ENCODE measurements around the gene COPG1. TPM values are rescaled to one million over a fixed set of nuclear protein-coding genes. Genes with fewer than 3 reads are reported as not detected.
A peak's percentile ranks its signal among the peaks of the same experiment; 100 is the strongest.
"Not testable (repeated sequence)": the region's sequence is repeated elsewhere in the genome, so short reads cannot be mapped to it uniquely, and the experiment has no call there.

The COPG1 gene, protein sequence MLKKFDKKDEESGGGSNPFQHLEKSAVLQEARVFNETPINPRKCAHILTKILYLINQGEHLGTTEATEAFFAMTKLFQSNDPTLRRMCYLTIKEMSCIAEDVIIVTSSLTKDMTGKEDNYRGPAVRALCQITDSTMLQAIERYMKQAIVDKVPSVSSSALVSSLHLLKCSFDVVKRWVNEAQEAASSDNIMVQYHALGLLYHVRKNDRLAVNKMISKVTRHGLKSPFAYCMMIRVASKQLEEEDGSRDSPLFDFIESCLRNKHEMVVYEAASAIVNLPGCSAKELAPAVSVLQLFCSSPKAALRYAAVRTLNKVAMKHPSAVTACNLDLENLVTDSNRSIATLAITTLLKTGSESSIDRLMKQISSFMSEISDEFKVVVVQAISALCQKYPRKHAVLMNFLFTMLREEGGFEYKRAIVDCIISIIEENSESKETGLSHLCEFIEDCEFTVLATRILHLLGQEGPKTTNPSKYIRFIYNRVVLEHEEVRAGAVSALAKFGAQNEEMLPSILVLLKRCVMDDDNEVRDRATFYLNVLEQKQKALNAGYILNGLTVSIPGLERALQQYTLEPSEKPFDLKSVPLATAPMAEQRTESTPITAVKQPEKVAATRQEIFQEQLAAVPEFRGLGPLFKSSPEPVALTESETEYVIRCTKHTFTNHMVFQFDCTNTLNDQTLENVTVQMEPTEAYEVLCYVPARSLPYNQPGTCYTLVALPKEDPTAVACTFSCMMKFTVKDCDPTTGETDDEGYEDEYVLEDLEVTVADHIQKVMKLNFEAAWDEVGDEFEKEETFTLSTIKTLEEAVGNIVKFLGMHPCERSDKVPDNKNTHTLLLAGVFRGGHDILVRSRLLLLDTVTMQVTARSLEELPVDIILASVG
- 186 and 190 TPM in 2 replicates for total RNA-seq (2014; rRNA removed; shearing (Covaris generic))

DNA sequence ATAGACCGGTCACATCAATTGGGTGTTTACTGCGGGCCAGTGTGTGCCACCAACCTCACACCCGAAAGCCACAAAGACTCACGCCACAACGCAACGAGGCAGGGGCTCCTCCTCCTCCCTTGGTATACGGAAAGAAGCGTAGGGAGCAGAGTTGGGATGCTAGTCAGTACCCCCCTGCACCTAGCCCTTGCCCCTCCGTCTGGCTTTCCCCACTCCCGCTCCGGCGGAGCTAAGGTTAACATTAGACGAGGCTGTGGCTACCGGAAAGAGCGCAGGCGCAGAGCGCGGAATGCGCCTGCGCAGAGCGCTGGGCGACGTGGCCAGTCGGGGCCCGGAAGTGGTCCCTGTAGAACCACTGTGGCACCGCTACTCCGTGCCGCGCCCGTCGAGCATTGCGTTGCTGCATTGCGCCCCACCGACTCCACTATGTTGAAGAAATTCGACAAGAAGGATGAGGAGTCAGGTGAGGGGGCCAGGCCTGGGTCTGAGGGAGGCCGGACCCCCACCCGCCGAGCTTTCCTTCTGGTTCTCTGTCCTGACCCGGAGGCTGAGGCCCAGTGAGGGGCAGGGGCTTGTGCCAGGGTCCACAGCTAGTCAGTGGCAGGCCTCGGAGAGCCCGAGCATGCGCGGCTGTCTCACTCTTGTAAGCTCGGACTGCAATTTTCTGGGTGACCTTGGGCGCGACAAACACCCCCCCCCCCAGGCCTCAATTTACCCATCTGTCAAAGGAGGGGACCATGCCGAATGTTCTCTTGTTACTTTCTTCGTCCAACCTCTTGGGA, at the start of gene COPG1:
Gene COPG1, plus strand, starts transcription at position 323 of the 782 bp plus-strand sequence. Its CDS starts 104 bp downstream, at position 427.
- DNase-seq (ENCODE audit: low spot score) = peak; percentile 99

DNA sequence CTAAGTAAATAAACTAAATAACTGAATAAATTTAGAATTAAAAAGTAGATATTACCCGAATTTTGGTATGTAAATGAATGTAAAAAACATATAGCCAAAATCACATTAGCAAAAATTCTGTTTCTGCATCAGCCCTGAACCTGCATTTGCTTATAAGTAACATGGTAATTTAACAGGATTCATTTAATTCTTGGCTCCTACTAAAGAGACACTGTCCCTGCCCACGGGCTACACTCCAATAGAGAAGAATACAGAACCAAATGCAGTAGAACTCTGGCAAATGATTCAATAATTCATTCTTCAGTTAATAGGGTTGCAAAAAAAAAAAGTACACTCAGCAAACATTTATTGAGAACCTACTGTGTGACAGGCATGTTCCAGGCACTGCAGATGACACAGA, 44.9 kb upstream of the COPG1 start:
- no peak for DNase-seq (ENCODE audit: low spot score)

DNA sequence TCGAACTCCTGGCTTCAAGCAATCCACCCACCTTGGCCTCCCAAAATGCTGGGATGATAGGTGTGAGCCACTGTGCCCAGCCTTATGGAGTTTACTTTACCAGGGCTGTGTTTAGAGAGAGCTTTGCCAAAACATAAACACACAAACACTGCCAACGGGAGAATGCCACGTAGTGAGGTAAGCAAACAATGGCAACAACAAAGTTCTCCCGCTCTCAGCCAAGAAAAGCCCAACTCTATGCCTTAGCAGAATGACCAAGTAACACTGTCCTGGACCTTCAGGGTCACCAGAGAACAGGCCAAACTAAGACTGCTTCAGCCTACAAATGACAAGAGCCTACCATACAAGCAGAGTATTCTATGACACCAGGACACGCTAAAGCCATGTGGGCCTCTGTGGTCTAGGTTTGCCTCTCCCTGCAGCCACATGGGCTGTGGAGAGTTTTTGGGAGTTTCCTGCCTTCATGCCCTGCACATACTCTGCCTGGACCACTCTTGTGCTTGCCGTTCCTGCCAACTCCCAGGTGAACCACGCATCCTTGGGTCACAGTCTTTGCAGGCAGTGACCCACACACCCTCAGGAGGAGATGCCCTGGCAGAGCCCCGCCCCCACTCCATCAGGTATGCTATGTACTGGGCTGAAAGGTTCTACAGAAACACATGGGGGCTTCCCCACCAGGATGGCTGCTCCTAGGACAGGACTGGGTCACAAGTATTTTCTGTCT, 44.1 kb upstream of the COPG1 start:
- no peak for DNase-seq (ENCODE audit: low spot score)

DNA sequence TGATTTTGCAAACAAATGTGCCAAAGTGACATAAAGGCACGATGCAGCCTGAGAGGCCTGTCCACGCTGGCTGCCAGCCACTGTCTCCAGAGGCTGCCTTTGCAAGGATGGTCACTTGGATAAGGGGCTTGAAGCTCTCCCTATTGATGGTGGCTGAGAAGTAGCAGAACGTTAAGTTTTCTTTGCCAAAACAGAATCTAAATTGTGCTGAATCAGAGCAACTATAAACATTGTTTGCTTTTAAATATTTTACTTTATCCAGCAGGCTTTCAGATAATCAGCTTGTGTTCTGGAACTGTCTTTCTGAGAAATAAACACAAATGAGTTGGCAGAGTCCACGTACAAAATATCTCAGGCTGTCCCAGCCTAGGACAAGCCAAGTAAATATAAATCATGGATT, 41.9 kb upstream of the COPG1 start:
- DNase-seq (ENCODE audit: low spot score) = no peak

DNA sequence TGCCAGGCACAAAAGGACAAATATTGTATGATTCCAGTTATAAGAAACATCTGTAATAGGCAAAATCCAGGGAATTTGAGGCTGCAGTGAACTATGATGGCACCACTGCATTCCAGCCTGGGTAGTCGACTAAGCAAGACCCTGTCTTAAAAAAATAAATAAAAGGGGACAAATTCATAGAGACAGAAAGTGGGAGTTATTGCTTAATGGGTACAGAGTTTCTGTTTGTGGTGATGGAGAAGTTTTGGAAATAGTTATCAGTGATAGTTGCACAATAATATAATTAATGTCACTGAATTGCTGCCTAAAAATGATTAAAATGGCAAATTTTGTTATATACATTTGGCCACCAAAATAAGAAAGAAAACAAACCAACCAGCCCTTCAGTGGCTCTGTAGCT, 38.1 kb upstream of the COPG1 start:
- DNase-seq (ENCODE audit: low spot score) = no peak

DNA sequence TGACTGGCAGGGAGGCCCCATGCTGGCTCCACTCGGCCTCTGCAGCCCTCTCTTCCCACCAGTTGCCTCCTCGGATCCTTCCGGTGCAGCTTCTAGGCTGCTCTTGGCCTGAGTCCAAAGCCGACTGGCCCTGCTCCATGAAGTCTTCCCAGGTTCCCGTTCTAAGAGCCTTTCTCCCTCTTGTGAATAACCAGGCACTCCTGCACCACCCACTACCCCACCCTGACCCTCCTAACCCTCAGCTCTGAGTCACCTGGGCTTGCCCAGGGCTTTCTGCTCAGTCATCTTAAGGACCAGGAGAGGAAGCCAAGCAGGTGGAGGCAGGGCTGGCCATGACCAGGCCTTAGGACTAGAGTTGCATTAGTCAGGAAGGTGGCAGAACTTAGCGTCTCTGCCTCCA, 37.6 kb upstream of the COPG1 start:
- DNase-seq (ENCODE audit: low spot score) = peak; percentile 100

DNA sequence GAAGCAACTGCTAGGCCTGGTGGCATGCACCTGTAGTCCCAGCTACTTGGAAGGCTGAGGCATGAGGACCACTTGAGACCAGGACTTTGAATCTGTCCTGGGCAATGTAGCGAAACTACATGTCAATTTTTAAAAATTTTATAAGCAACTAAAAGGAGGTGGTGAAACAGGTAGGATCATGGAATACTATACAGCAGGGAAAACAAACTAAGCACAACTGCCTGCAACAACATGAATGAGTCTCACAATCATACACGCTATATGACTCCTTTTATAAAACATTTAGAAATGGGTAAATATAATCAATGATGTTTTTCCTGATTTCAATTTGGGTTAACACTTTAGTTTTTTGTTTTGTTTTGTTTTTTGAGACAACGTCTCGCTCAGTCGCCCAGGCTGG, 36.2 kb upstream of the COPG1 start:
- DNase-seq (ENCODE audit: low spot score) = no peak

DNA sequence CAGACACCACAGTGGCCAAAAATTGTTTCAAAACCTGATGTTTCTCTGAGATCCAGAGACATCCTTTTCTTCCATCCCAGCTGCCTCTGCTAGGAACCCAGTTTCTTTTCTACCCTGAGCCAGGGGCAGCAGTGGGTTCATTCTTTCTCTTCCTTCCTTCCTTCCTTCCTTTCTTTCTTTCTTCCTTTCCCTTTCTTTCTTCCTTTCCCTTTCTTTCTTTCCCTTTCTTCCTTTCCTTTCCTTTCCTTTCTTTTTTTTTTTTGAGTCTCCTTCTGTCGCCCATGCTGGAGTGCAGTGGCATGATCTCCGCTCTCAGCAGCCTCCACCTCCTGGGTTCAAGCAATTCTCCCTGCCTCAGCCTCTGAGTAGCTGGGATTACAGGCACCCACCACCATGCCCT, 30.7 kb upstream of the COPG1 start:
- no peak for DNase-seq (ENCODE audit: low spot score)

DNA sequence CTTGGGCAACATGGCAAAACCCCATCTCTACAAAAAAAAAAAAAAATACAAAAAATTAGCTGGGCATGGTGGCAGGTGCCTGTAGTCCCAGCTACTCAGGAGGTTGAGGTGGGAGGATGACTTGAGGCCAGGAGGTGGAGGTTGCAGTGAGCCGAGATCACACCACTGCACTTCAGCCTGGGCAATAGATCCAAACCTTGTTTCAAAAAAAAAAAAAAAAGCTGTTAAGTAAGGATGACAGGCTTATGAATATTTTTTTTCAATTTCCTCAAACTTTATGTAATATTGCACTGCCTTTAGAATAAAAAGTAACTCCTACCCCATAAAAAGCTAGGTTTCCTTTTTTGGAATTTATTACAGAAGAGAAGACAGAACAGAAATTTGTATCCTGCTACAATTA, 25.0 kb upstream of the COPG1 start:
- DNase-seq (ENCODE audit: low spot score) = not testable (repeated sequence)

DNA sequence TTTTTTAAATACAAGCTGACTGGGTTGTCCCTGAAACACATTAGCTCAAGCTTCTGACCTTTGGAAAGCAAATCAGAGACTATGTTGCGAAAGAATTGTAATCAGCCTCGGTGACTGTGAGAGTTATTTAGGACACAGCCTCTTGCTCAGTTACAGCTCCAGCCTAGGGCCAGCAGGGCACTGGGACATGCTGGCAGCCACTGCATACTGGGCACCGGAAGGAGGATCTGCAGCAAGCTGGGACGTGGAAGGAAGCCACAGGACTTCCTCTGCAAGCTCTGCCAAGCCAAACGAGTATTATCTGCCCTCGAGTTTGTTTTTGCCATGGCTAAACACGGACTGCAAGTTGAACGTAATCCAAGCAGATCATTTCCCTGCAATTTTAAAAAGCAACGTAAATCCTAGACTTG, 24.4 kb upstream of the COPG1 start:
- DNase-seq (ENCODE audit: low spot score) = peak; percentile 82

DNA sequence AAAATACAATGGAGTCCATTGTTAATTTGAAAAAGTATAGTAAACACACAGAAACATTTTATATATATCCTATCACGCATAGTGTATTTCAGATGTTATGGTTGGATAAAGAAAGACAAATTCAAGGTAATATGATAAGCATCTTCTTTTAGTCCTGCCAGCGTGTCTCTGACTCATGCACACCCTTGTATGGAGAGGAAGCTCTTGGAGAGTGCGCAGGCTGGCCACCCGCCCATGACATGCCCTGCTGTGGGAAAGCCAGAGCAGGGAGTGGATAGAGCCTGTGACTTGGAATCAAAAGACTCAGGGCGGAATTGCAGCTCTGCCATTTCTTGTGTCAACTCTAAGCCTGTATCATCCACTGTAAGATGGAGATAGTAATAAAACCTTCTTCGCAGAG, 23.0 kb upstream of the COPG1 start:
- DNase-seq (ENCODE audit: low spot score) = peak; percentile 85

DNA sequence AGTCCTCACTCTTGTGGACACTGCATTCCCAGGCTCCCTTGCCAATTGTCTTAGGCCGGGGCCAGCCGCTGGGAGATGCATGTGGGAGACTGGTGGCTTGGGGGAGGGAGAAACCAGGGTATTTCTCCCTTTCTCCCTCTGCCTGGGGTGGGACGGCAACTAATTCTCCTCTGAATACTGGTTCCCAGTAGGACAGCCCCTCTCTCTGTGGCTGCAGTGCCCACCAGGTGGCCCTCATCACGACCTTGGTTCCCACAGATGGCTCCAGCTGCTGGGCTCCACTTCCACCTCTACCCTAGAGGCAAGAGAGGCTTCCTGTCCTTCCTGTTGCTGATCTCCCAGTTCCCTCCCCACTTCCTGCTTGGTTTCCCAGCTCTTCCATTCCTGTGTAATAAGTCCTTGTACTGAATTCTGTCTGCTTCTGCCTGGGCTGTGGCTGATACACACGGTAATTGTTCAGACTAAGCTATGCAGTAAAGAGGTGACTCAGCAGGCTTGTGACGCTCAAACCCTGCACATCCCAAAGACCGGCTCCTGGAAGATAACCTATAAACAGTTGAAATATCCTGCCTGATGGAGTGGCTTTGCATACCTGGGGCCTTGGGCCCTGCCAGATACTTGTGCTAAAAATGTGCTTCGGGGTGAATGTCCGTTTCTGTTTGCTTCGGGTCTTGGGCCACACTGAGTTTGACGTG, 20.4 kb upstream of the COPG1 start:
- DNase-seq (ENCODE audit: low spot score) = peak; percentile 47

DNA sequence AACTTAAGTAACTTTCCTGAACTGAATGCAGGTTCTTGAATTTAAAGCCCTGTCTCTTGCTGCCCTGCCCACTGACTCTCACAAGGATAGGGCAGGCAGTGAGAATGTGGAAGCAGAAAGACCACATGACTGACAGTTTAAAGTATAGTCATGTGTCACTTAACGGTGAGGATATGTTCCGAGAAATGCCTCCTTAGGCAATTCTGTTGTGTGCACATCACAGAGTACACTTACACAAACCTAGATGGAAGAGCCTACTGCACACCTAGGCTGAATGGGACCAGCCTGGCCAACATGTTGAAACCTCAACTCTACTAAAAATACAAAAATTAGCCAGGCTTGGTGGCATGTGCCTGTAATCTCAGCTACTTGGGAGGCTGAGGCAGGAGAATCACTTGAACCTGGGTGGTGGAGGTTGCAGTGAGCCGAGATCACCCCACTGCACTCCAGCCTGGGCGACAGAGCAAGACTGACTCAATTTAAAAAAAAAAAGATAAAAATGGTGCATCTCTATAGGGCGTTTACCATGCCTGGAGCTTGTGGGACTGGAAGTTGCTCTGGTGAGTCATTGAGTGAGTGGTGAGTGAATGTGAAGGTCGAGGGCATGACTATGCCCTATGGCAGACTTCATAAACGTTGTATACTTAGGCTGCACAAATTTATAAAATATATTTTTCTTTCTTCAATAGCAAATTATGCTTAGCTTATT, 18.9 kb upstream of the COPG1 start:
- peak; percentile 39 for DNase-seq (ENCODE audit: low spot score)

DNA sequence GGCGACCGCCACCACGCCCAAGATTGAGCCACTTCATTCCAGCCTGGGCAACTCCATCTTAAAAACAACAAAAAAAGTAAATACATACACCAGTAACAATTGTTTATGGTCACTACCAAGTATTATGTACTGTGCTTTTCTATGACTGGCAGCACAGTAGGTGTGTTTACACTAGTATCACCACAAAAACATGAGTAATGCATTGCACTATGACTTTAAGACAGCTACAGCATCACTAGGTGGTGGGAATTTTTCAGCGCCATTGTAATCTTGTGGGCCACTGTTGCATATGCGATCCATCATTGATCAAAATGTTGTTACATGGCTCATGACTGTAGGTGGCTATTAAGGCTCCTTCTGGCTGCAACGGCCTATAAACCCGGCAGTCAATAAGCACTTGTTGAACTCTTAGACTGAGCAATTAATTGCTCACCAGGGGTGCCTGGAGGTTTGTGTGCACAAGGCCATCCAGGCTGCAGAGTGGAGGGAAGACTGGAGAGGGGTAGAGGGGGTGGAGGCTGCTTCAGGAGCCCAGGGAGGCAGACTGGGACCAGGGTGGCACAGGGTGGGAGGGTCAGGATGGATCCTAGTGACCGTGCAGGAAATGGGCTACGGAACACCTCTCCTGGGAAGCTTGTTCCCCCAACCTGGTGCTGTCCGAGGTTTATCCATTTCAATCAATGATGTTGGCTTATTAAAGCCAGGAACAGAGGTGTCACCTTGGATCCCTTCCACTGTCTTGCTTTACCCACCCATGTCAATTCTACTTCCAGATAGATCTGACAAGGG, 17.9 kb upstream of the COPG1 start:
- no peak for DNase-seq (ENCODE audit: low spot score)

DNA sequence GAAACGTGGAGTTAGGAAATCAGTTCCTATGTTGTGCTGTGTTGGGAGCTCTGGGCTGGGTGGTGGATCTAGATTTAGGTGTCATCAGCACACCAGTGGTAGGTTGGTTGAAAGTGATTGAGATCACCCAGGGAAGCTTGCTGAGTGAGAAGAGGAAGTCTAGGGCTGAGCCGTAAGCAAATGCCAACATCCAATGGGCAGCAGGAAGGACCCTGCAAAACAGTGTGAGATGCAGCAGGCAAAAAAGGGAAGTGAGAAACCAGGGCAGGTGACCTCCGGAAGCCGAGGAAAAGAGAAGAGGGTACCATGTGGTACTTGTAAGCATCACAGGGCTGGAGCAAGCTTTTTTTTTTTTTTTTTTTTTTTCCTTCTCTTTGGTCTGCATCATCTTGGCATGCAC, 15.9 kb upstream of the COPG1 start:
- no peak for DNase-seq (ENCODE audit: low spot score)

DNA sequence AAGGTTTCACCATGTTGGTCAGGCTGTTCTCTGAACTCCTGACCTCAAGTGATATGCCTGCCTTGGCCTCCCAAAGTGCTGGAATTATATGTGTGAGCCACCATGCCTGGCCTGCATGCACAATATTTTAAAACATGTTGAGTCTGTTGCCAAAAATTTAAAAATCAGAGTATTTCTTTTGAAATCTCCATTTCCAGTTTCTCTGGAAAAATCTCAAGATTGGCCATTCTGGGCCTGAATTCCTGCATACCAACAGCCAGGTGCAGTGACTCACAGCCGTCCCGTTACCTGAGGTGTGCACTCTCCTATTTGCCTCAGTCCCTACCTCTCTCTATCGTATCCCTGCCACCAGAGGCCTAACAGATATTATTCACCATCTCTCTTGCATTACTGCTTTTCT, 15.0 kb upstream of the COPG1 start:
- no peak for DNase-seq (ENCODE audit: low spot score)

DNA sequence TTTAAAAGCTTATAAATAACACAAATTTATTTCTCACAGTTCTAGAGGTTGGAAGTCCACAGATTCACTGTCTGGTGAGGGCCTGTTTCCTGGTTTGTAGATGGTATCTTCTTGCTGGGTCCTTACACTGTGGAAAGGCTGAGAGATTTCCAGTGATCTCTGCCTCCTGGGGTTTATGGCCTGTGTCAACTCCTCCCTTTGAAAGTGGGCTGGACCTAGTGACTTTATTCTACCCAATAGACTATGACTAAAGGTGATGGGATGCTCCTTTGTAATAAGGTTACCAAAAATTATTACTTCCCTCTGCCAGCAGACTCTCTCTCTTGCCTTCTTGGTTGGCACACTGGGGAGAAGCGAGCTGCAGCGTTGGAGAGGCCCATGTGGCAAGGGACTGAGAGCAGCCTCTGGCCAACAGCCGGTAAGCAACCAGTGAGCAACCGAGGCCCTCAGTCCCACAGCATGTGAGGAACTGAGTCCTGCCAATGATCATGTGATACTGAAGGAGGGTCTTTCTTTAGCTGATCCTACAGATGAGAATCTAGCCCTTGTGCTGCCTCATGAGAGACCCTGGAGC, 14.0 kb upstream of the COPG1 start:
- DNase-seq (ENCODE audit: low spot score) = no peak

DNA sequence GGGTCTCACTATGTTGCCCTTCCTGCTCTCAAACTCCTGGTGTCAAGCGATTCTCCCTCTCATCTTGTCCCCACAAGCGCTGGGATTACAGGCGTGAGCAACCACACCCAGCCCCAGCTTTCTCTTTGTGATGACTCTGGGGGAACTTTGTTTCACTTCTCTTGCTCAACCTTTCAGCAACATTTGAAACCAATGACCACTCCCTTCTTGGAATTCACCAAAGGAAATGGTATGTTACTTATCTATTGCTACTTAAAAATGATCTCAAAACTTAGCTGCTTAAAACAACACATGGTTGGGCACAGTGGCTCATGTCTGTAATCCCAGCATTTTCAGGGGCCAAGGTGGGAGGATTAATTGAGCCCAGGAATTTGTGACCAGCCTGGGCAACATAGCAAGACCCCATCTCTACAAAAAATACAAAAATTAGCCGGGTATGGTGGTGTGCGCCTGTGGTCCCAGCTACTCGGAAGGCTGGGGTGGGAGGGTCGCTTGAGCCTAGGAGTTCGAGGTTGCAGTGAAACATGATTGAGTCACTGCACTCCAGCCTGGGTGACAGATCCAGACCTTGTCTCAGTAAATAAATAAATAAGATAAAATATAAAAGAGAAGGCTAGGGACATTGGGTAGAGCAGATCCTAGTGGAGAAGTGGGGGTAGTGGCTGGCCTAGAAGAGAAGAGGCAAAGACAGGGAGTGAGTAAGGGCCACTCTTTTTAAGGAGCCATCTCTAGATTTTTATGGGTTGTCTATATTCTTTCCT, 10.3 kb upstream of the COPG1 start:
- DNase-seq (ENCODE audit: low spot score) = no peak

Measured in HT-29 (cell line).